ENCODE data around the gene SREBF2.

Gene SREBF2

DNA sequence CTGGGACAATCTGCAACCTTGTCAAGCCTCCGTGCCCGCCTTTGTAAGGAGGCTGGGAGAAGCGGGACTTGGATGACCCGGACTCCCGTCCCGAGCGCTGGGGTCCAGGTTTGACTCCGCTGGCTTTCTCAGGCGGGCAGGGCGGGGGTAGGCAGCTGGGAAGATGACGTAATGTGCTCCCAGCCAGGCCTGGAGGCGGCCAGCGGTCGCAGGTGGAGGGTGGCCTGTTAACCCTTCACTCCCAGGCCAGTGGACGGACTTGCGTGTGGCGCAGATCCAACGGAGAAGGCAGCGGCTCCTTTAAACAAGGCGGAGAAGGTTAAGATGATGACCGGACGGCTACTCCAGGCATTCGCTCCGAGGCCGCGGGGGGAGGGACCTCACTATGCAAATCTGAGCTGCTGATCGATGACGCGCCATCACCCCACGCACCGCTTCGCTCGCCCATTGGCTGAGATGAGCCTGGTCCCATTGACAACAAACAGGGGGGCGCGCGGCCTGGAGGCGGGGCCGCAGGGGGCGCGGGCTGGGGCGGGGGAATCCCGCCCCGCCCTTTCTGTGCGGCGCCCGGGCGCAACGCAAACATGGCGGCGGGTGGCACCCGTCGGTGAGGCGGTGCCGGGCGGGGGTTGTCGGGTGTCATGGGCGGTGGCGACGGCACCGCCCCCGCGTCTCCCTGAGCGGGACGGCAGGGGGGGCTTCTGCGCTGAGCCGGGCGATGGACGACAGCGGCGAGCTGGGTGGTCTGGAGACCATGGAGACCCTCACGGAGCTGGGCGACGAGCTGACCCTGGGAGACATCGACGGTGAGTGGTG is at the start of gene SREBF2:
SREBF2 (plus strand) TSS at position 553 of the 816 bp plus-strand sequence; CDS start at position 719, 166 bp downstream.
- peak; percentile 98 for DNase-seq (ENCODE audit: low spot score)

GRCh38 chr22:41787331-41787730 is 45.6 kb upstream of the SREBF2 start:
- no peak for DNase-seq (ENCODE audit: low spot score)

GRCh38 chr22:41793871-41794270 is 39.0 kb upstream of the SREBF2 start:
- DNase-seq (ENCODE audit: low spot score) = no peak

DNA sequence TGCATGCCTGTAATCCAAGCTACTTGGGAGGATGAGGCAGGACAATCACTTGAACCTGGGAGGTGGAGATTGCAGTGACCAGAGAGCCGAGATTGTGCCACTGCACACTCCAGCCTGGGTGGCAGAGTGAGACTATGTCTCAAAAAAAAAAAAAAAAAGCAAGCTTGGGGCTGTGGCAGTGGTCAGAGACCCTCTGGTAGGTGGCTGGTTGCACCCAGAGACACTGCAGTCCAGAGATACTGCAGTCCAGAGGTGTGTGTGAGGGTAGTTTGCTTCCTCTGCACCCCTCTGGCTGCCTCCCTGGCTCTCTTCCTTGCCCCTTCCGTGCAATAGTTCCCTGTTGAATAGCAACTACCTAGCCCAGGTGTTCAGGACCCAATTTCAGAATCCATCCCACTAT is 34.2 kb upstream of the SREBF2 start:
- DNase-seq (ENCODE audit: low spot score) = no peak

GRCh38 chr22:41799486-41800347 is 33.2 kb upstream of the SREBF2 start:
- no peak for DNase-seq (ENCODE audit: low spot score)

DNA sequence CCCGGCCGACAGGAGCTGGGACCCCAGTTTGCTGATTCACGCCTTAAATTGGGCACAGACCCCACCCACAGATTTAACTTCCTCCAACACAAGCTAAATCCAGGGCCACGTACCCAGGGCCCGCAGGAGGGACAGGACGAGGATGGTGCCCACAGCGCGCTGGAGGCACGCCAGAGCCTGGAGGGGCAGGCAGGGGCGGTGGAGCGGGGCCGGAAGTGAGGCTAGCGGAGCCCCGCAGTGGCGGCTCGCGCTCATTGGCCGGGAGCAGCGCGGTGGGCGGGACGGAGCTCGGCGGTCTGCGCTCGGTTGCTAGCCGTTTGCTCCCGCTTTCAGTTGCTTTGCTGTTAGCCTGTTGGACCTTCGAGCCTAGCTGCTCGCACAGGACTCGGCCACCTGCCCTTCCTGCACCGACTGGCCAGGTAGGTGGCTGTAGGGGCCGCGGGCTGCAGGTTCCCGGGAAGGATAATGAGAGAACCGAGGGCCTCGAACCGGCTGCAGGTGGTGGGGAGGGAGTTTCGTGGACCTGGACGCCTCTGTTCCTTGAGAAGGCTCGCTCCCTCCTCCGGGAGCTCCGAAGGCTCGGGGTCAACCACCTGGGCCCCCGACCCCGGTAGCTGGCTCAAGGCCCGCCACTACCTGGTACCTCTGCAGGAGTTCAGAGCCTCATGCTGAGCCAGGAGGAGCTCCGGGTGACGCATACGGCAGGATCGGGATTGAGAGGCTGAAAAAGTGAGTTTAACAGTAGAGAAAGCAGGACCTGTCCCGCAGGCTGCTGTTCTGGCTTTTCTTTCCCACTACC is 32.4 kb upstream of the SREBF2 start, which contains the start of gene CCDC134:
CCDC134 (plus strand) TSS at position 332 of the 799 bp plus-strand sequence. CDS start 8,212 bp downstream, outside the sequence.
- DNase-seq (ENCODE audit: low spot score) = peak; percentile 88

- no peak for DNase-seq (ENCODE audit: low spot score)
Observed at GRCh38 chr22:41801147-41801819, 31.6 kb upstream of the SREBF2 start.

- DNase-seq (ENCODE audit: low spot score) = no peak
Observed at GRCh38 chr22:41801886-41802285, 31.0 kb upstream of the SREBF2 start.

DNA sequence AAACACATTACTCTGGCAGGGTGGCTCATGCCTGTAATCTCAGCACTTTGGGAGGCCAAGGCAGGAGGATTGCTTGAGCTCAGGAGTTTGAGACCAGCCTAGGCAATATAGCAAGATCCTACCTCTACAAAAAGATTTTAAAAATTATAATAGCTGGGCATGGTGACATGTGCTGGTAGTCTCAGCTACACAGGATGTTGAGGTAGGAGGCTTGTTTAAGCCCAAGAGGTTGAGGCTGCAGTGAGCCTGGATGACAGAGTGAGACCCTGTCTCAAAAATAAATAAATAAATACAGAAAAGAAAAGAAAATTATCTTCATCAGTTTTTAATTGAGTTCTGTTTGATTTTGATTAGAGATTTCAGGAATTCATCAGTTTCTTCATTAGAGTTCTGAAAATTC is 27.3 kb upstream of the SREBF2 start:
- DNase-seq (ENCODE audit: low spot score) = no peak

GRCh38 chr22:41808400-41808799 is 24.5 kb upstream of the SREBF2 start:
- no peak for DNase-seq (ENCODE audit: low spot score)

DNA sequence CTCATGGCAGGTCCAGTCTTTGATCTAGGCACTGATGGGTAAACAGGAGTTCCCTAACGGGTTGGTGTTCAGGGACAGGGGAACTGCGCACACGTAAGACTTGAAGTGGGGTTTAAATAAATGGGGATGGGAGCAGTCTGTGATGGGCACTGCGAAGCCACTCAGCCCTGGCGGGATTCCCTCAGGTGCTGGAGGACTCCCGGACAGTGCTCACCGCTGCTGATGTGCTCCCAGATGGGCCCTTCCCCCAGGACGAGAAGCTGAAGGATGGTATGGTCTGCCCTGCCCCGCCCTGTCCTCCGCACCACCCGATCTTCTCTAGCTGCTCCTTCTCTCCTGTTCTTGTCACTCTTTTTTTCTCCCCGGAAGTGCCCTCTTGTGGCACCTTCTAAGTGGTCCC is 22.9 kb upstream of the SREBF2 start:
- DNase-seq (ENCODE audit: low spot score) = no peak

GRCh38 chr22:41812805-41813545 is 19.9 kb upstream of the SREBF2 start:
- DNase-seq (ENCODE audit: low spot score) = no peak

- no peak for DNase-seq (ENCODE audit: low spot score)
Observed at GRCh38 chr22:41813726-41814410, 19.0 kb upstream of the SREBF2 start.

DNA sequence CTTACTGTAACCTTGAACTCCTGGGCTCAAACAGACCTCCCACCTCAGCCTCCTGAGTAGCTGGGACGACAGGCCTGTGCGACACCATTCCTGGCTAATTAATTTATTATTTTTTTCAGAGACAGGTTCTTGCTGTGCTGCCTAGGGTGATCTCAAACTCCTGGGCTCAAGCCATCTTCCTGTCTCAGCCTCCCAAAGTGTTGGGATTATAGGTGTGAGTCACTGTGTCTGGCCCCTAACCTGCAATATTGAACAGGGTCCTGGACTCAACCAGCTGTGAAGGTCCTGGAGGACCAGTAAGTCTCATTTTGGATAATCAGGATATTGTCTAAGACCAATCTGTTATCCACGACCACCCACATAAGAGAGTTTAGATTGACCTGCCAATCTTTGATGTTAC is 17.2 kb upstream of the SREBF2 start:
- no peak for DNase-seq (ENCODE audit: low spot score)

GRCh38 chr22:41816241-41816640 is 16.7 kb upstream of the SREBF2 start:
- no peak for DNase-seq (ENCODE audit: low spot score)

- no peak for DNase-seq (ENCODE audit: low spot score)
Observed at GRCh38 chr22:41816871-41817270, 16.0 kb upstream of the SREBF2 start.

- DNase-seq (ENCODE audit: low spot score) = no peak
Observed at GRCh38 chr22:41818011-41818410, 14.9 kb upstream of the SREBF2 start.

DNA sequence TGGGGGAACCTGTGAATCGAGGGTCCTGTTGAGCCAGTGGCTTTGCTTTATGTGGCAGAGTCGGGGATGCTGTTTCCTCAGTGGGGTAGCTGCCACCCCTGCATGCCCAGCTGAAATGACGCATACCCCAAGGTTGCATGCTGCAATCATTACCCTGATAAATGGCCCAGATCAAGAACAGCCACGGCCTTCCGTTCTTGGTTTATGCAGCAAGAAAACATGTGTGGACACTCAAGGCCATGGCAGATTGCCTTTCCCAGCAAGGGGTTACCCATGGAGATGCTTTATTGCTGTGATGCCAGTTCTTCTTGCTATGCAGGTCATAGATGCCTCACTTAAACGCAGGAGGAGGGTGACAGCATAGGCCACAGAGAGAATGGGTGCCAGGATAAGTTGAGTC is 14.3 kb upstream of the SREBF2 start:
- DNase-seq (ENCODE audit: low spot score) = no peak

GRCh38 chr22:41819257-41819656 is 13.6 kb upstream of the SREBF2 start:
- no peak for DNase-seq (ENCODE audit: low spot score)

DNA sequence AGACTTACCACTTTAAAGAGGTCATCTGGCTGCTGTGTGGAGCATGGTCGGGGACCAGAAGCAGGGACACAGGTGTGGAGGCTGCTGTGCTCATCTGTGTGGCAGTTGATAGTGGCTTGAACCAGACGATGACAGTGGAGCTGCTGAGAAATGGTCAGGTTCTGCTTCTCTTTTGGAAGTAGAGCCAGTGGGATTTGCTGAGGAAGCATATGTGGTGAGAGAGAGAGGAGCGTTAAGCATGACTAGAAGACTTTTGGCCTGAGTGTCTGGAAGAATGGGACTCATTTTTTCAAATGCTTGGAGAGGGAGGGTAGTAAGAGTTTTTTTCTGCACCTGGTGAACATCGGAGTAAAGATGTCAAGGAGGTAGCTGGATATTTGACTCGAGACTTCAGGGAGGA is 12.5 kb upstream of the SREBF2 start:
- DNase-seq (ENCODE audit: low spot score) = no peak

All from CD4-positive, alpha-beta T cell treated with Interleukin-15 for 4 hours (primary cell).